IMR-90 (cell line): ENCODE results near the gene FAM83G.

Experiments used
- BHLHE40 ChIP-seq: fragments of 150-350 bp; IDR thresholded peaks from 2 replicates; pipeline ENCODE4 v1.6.1; 2016; ENCODE audit warnings: mild to moderate bottlenecking, low read depth, low read length
- CEBPB ChIP-seq: IDR thresholded peaks from 2 replicates; pipeline ENCODE4 v1.6.1; 2012; ENCODE audit warnings: low read depth, low read length, improper control_type of control experiment
- CHD1 ChIP-seq: IDR thresholded peaks from 2 replicates; pipeline ENCODE4 v1.6.1; 2012; ENCODE audit warnings: low read depth, low read length, improper control_type of control experiment
- FOS ChIP-seq: fragments of 150-350 bp; IDR thresholded peaks from 2 replicates; pipeline ENCODE4 v1.6.1; 2016; ENCODE audit warnings: low read depth, low read length
- MAFK ChIP-seq: IDR thresholded peaks from 2 replicates; pipeline ENCODE4 v1.6.1; 2012; ENCODE audit warnings: low read depth, low read length, improper control_type of control experiment
- MAZ ChIP-seq: IDR thresholded peaks from 2 replicates; pipeline ENCODE4 v1.6.1; 2012; ENCODE audit warnings: low read depth, mild to moderate bottlenecking, low read length, improper control_type of control experiment, moderate library complexity, borderline replicate concordance
- MXI1 ChIP-seq: IDR thresholded peaks from 2 replicates; pipeline ENCODE4 v1.6.1; 2012; ENCODE audit warnings: low read depth, mild to moderate bottlenecking, low read length, moderate library complexity, borderline replicate concordance
- NFE2L2 ChIP-seq: fragments of 150-350 bp; IDR thresholded peaks from 2 replicates; pipeline ENCODE4 v1.6.1; 2016; ENCODE audit warnings: low read depth, mild to moderate bottlenecking, low read length
- POLR2A ChIP-seq: IDR thresholded peaks from 2 replicates; pipeline ENCODE4 v1.6.1; 2012; ENCODE audit warnings: mild to moderate bottlenecking, low read depth, low read length
- RAD21 ChIP-seq: IDR thresholded peaks from 2 replicates; pipeline ENCODE4 v1.6.1; 2012; ENCODE audit warnings: low read length, improper control_type of control experiment
- RFX5 ChIP-seq: IDR thresholded peaks from 2 replicates; pipeline ENCODE4 v1.8.0; 2012; ENCODE audit warnings: low read depth, mild to moderate bottlenecking, low read length, moderate library complexity
- SMC3 ChIP-seq: fragments of 150-350 bp; IDR thresholded peaks from 2 replicates; pipeline ENCODE4 v1.6.1; 2016; ENCODE audit warnings: low read depth, mild to moderate bottlenecking, antibody characterized with exemption, low read length, moderate library complexity
- TF ChIP-seq, protein P1 (sequence below): conservative IDR thresholded peaks from 2 replicates; pipeline ENCODE4 v1.5.1; 2012; ENCODE audit warnings: mild to moderate bottlenecking, low read depth, low read length, improper control_type of control experiment
- TF ChIP-seq, protein P2 (sequence below): fragments of 150-350 bp; IDR thresholded peaks from 2 replicates; pipeline ENCODE4 v1.6.1; 2017; ENCODE audit warnings: mild to moderate bottlenecking, antibody characterized with exemption, low read length, low read depth

DNA sequence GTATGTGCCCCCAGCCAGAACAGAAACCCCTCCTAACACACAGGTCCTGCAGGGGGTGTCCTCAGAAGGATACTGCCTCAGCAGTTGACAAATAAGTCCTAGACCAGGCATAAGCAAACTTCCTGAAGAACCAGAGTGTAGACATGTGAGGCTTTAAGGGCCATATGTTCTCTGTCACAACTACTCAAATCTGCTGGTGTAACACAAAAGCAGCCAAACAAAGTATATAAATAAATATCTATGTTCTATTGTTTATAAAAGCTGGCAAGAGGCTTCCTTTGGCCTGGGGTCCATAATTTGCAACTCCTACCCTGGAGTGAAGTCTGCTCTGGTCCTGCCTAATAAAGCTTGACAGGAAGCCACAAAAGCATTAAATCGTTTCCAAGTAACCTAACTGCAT lies 9.9 kb downstream of the FAM83G start:
- TF ChIP-seq, protein P1, sequence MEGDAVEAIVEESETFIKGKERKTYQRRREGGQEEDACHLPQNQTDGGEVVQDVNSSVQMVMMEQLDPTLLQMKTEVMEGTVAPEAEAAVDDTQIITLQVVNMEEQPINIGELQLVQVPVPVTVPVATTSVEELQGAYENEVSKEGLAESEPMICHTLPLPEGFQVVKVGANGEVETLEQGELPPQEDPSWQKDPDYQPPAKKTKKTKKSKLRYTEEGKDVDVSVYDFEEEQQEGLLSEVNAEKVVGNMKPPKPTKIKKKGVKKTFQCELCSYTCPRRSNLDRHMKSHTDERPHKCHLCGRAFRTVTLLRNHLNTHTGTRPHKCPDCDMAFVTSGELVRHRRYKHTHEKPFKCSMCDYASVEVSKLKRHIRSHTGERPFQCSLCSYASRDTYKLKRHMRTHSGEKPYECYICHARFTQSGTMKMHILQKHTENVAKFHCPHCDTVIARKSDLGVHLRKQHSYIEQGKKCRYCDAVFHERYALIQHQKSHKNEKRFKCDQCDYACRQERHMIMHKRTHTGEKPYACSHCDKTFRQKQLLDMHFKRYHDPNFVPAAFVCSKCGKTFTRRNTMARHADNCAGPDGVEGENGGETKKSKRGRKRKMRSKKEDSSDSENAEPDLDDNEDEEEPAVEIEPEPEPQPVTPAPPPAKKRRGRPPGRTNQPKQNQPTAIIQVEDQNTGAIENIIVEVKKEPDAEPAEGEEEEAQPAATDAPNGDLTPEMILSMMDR: no peak
- no peak for TF ChIP-seq POLR2A
- no peak for TF ChIP-seq RFX5
- no peak for TF ChIP-seq CEBPB
- TF ChIP-seq MXI1: no peak
- no peak for TF ChIP-seq RAD21
- no peak for TF ChIP-seq MAZ
- no peak for TF ChIP-seq SMC3
- TF ChIP-seq NFE2L2: no peak
- TF ChIP-seq, protein P2, sequence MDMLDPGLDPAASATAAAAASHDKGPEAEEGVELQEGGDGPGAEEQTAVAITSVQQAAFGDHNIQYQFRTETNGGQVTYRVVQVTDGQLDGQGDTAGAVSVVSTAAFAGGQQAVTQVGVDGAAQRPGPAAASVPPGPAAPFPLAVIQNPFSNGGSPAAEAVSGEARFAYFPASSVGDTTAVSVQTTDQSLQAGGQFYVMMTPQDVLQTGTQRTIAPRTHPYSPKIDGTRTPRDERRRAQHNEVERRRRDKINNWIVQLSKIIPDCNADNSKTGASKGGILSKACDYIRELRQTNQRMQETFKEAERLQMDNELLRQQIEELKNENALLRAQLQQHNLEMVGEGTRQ: no peak
- no peak for TF ChIP-seq CHD1
- no peak for TF ChIP-seq FOS
- no peak for TF ChIP-seq BHLHE40
- no peak for TF ChIP-seq MAFK
